Neural cell (in vitro differentiated cells): ENCODE data around the gene NDUFA8. TPM values are rescaled to one million over a fixed set of nuclear protein-coding genes. Genes with fewer than 3 reads are reported as not detected.

Experiments
- H2AFZ ChIP-seq: fragments of 200-600, 300-800 bp; sonication (generic), shearing (Covaris generic); 2 replicates; pipeline ENCODE4 v1.6.0; 2014; ENCODE audit warnings: low read depth, mild to moderate bottlenecking, antibody characterized with exemption, low read length, moderate library complexity
- H3F3A ChIP-seq: fragments of 200-600 bp; shearing (Covaris generic); 2 replicates; pipeline ENCODE4 v1.6.1; 2016; ENCODE audit warnings: mild to moderate bottlenecking, moderate library complexity, mixed read lengths, antibody characterized with exemption, low read length; ENCODE audit not compliant: insufficient read depth, poor library complexity, severe bottlenecking
- H3K27ac ChIP-seq: fragments of 200-600, 300-800 bp; sonication (generic), shearing (Covaris generic); 2 replicates; pipeline ENCODE4 v1.5.1; 2014; ENCODE audit warnings: mild to moderate bottlenecking, low read length, moderate library complexity
- H3K27me3 ChIP-seq: fragments of 300-800, 200-600 bp; sonication (generic), shearing (Covaris generic); 2 replicates; pipeline ENCODE4 v1.6.0; 2014; ENCODE audit warnings: mild to moderate bottlenecking, low read depth, low read length, moderate library complexity; ENCODE audit not compliant: insufficient read depth
- H3K36me3 ChIP-seq: fragments of 300-800, 200-600 bp; sonication (generic), shearing (Covaris generic); 2 replicates; pipeline ENCODE4 v1.5.1; 2014; ENCODE audit warnings: mild to moderate bottlenecking, antibody characterized with exemption, low read length, moderate library complexity; ENCODE audit not compliant: insufficient read depth
- H3K4me2 ChIP-seq: fragments of 300-800, 200-600 bp; sonication (generic), shearing (Covaris generic); 2 replicates; pipeline ENCODE4 v1.6.0; 2014; ENCODE audit warnings: mild to moderate bottlenecking, low read length
- H3K4me3 ChIP-seq: fragments of 300-800, 200-600 bp; sonication (generic), shearing (Covaris generic); 2 replicates; pipeline ENCODE4 v1.5.1; 2014; ENCODE audit warnings: mild to moderate bottlenecking, low read length, moderate library complexity
- H3K79me2 ChIP-seq: fragments of 200-600 bp; shearing (Covaris generic); replicated peaks from 2 replicates; pipeline ENCODE4 v1.6.0; 2014; ENCODE audit warnings: mild to moderate bottlenecking, low read length, moderate library complexity; ENCODE audit not compliant: insufficient read depth
- H3K9ac ChIP-seq: fragments of 300-800, 200-600 bp; sonication (generic), shearing (Covaris generic); 2 replicates; pipeline ENCODE4 v1.6.1; 2016; ENCODE audit warnings: mild to moderate bottlenecking, low read length, mixed read lengths
- H3K9me2 ChIP-seq: fragments of 200-600 bp; shearing (Covaris generic); 2 replicates; pipeline ENCODE4 v1.6.1; 2016; ENCODE audit warnings: mild to moderate bottlenecking, low read length, mixed read lengths; ENCODE audit not compliant: insufficient read depth
- H3K9me3 ChIP-seq: fragments of 200-600, 300-800 bp; sonication (generic), shearing (Covaris generic); 2 replicates; pipeline ENCODE4 v1.6.1; 2016; ENCODE audit warnings: mild to moderate bottlenecking, mixed run types, low read length, moderate library complexity, mixed read lengths
- H4K20me1 ChIP-seq: fragments of 200-600 bp; shearing (Covaris generic); 2 replicates; pipeline ENCODE4 v1.6.1; 2016; ENCODE audit warnings: mild to moderate bottlenecking, mixed run types; ENCODE audit not compliant: insufficient read depth
- EP300 ChIP-seq: fragments of 450-650 bp; conservative IDR thresholded peaks from 2 replicates; pipeline ENCODE4 v1.6.1; 2014; ENCODE audit warnings: antibody characterized with exemption, mild to moderate bottlenecking, moderate library complexity; ENCODE audit not compliant: poor library complexity, severe bottlenecking
- EZH2 ChIP-seq: fragments of 200-600, 300-800 bp; shearing (Covaris generic), sonication (generic); IDR thresholded peaks from 2 replicates; pipeline ENCODE4 v1.6.1; 2014; ENCODE audit warnings: antibody characterized with exemption, low read length, borderline replicate concordance, mild to moderate bottlenecking; ENCODE audit not compliant: insufficient read depth, poor library complexity, severe bottlenecking
- MXI1 ChIP-seq: fragments of 450-650 bp; conservative IDR thresholded peaks from 2 replicates; pipeline ENCODE4 v1.6.1; 2014; ENCODE audit warnings: antibody characterized with exemption, mild to moderate bottlenecking; ENCODE audit not compliant: poor library complexity, severe bottlenecking
- POLR2AphosphoS5 ChIP-seq: IDR thresholded peaks from 2 replicates; pipeline ENCODE4 v1.6.1; 2012
- RAD21 ChIP-seq: fragments of 450-650 bp; conservative IDR thresholded peaks from 2 replicates; pipeline ENCODE4 v1.6.1; 2014; ENCODE audit warnings: antibody characterized with exemption, mild to moderate bottlenecking, moderate library complexity
- SMC3 ChIP-seq: fragments of 450-650 bp; conservative IDR thresholded peaks from 2 replicates; pipeline ENCODE4 v1.6.1; 2014; ENCODE audit warnings: antibody characterized with exemption, mild to moderate bottlenecking, moderate library complexity; ENCODE audit not compliant: poor library complexity
- TAF1 ChIP-seq: IDR thresholded peaks from 2 replicates; pipeline ENCODE4 v1.6.1; 2012; ENCODE audit warnings: low read depth
- polyA plus RNA-seq: library from polyadenylated mRNA; depleted of rRNA; stranded (reverse); fragments of >200 nt; gene quantifications from 2 replicates; pipeline ENCODE4 v1.2.3, GENCODE V29; 2014
- TF ChIP-seq, protein P1 (sequence below): fragments of 450-650 bp; IDR thresholded peaks from 2 replicates; pipeline ENCODE4 v1.5.1; 2014; ENCODE audit warnings: antibody characterized with exemption, mild to moderate bottlenecking, moderate library complexity; ENCODE audit not compliant: poor library complexity, severe bottlenecking
- TF ChIP-seq, protein P2 (sequence below): IDR thresholded peaks from 2 replicates; pipeline ENCODE4 v1.6.1; 2012; ENCODE audit warnings: borderline replicate concordance

Gene NDUFA8
- polyA plus RNA-seq, 1 donor from 2014 or later, result 65.0 TPM

DNA sequence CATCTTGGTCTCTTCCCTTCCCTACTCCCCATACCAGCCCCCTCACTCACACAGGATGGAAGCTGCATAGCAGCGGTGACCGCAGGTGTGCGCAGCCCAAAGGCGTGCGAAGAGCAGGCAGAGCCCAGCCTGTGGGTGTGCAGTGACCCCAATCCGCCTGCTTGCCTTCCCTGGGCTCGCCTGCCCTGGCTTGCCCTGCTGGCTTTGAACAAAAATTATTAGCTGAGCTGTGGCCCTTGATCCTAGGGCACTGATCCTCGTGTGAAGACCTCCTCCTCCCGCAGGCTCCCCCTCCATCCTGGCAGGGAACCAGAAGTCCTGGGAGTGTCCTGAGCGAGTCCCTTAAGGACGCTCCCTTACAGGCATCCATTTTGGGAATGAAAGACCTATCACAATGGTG lies 32.0 kb upstream of the NDUFA8 start:
- Histone ChIP-seq H2AFZ (no peak overlapping the region), H3K36me3 (no peaks in the 10 kb centered on the region), H3K27ac (no peak overlapping the region), H4K20me1 (no peaks in the 10 kb centered on the region), H3K27me3 (no peaks in the 10 kb centered on the region), H3K9me3 (no peaks in the 10 kb centered on the region), H3K4me3 (no peak overlapping the region), H3K9ac (no peak overlapping the region), H3K4me2 (no peak overlapping the region), H3K79me2 (no peaks in the 10 kb centered on the region), H3K9me2 (no peaks in the 10 kb centered on the region), H3F3A (no peaks in the 10 kb centered on the region)
- TF ChIP-seq TAF1, result no peak
- no peak for TF ChIP-seq RAD21
- TF ChIP-seq EZH2, result no peak
- TF ChIP-seq, protein P1, sequence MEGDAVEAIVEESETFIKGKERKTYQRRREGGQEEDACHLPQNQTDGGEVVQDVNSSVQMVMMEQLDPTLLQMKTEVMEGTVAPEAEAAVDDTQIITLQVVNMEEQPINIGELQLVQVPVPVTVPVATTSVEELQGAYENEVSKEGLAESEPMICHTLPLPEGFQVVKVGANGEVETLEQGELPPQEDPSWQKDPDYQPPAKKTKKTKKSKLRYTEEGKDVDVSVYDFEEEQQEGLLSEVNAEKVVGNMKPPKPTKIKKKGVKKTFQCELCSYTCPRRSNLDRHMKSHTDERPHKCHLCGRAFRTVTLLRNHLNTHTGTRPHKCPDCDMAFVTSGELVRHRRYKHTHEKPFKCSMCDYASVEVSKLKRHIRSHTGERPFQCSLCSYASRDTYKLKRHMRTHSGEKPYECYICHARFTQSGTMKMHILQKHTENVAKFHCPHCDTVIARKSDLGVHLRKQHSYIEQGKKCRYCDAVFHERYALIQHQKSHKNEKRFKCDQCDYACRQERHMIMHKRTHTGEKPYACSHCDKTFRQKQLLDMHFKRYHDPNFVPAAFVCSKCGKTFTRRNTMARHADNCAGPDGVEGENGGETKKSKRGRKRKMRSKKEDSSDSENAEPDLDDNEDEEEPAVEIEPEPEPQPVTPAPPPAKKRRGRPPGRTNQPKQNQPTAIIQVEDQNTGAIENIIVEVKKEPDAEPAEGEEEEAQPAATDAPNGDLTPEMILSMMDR, result no peak
- TF ChIP-seq, protein P2, sequence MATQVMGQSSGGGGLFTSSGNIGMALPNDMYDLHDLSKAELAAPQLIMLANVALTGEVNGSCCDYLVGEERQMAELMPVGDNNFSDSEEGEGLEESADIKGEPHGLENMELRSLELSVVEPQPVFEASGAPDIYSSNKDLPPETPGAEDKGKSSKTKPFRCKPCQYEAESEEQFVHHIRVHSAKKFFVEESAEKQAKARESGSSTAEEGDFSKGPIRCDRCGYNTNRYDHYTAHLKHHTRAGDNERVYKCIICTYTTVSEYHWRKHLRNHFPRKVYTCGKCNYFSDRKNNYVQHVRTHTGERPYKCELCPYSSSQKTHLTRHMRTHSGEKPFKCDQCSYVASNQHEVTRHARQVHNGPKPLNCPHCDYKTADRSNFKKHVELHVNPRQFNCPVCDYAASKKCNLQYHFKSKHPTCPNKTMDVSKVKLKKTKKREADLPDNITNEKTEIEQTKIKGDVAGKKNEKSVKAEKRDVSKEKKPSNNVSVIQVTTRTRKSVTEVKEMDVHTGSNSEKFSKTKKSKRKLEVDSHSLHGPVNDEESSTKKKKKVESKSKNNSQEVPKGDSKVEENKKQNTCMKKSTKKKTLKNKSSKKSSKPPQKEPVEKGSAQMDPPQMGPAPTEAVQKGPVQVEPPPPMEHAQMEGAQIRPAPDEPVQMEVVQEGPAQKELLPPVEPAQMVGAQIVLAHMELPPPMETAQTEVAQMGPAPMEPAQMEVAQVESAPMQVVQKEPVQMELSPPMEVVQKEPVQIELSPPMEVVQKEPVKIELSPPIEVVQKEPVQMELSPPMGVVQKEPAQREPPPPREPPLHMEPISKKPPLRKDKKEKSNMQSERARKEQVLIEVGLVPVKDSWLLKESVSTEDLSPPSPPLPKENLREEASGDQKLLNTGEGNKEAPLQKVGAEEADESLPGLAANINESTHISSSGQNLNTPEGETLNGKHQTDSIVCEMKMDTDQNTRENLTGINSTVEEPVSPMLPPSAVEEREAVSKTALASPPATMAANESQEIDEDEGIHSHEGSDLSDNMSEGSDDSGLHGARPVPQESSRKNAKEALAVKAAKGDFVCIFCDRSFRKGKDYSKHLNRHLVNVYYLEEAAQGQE, result no peak
- TF ChIP-seq MXI1, result no peak

DNA sequence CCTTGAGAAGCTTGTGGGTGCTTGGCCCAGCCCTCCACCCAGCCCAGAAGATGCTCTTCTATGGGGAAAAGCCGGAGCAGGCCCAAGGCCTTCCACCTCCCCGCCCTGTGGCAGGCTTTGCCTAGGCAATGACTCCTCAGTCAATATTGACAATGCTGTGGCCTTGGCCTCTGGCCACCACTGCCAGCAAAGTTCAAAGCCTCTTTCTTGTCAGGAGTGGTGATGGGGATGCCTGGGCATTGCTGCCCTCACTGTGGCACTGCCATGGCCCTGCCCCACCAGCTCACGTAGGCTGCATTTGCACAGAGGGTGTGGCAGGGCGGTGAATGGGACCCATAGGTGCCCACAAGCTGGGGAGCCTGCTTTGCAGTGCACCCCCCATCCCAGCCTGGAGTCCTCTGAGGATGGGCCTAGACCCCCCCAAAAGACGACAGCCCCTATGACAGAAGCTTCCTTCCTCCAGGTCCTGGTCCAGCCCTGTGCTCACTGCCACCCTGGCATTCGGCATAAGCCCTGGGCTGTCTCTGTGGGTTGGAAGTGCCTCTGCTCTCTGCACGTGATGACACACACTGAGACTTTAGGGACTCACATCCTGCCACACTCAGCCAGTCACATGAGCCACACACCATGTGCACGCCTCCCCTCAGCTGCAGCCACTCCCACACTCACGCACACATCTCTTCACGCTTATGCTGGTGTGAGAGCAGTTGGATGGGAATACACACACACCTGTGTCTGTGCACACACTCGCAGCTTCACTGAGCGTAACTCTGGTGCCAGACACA lies 31.2 kb upstream of the NDUFA8 start:
- Histone ChIP-seq H3K79me2 (no peaks in the 10 kb centered on the region), H3K27ac (no peak overlapping the region), H3K9me2 (no peaks in the 10 kb centered on the region), H3K9me3 (no peaks in the 10 kb centered on the region), H2AFZ (no peak overlapping the region), H3K9ac (no peak overlapping the region), H4K20me1 (no peaks in the 10 kb centered on the region), H3K4me3 (no peak overlapping the region), H3F3A (no peaks in the 10 kb centered on the region), H3K27me3 (no peaks in the 10 kb centered on the region), H3K36me3 (no peaks in the 10 kb centered on the region), H3K4me2 (no peak overlapping the region)
- no peak for TF ChIP-seq MXI1
- TF ChIP-seq TAF1, result no peak
- no peak for TF ChIP-seq EP300
- no peak for TF ChIP-seq SMC3
- TF ChIP-seq RAD21, result no peak
- TF ChIP-seq, protein P1, result no peak
- TF ChIP-seq, protein P2, result no peak
- no peak for TF ChIP-seq EZH2
- no peak for TF ChIP-seq POLR2AphosphoS5
